Esophagus squamous epithelium (tissue), 5 donors: ENCODE results near the gene DPP4. TPM values are rescaled to one million over a fixed set of nuclear protein-coding genes. Genes with fewer than 3 reads are reported as not detected.

ENCODE experiments used
- DNase-seq: peaks from one replicate; lab custom pipeline; 2025; lab: John Stamatoyannopoulos, UW
- H3K27ac ChIP-seq, 4 donors: fragments of 200-600 bp; sonication (generic); one replicate each; pipeline ENCODE4 v1.5.1; 2016 to 2019; ENCODE audit warnings: mild to moderate bottlenecking in 1 of 4
- H3K27me3 ChIP-seq, 4 donors: fragments of 200-600 bp; sonication (generic); 1 replicate in 3 of 4; 2 replicates in 1 of 4; pipeline versions ENCODE4 v1.5.1 to v1.6.0; 2017 to 2021; ENCODE audit warnings: antibody characterized with exemption in 1 of 4
- H3K36me3 ChIP-seq, 3 donors: fragments of 200-600 bp; sonication (generic); one replicate each; pipeline ENCODE4 v1.5.1; 2016 to 2019
- H3K4me1 ChIP-seq, 3 donors: fragments of 200-600 bp; sonication (generic); one replicate each; pipeline ENCODE4 v1.5.1; 2017 to 2019
- H3K4me3 ChIP-seq, 4 donors: fragments of 200-600 bp; sonication (generic); 1 replicate in 3 of 4; 2 replicates in 1 of 4; pipeline ENCODE4 v1.5.1; 2016 to 2019; ENCODE audit warnings: mild to moderate bottlenecking in 2 of 4, moderate library complexity in 1 of 4
- H3K9me3 ChIP-seq, 3 donors: fragments of 200-600 bp; sonication (generic); one replicate each; pipeline ENCODE4 v1.5.1; 2016 to 2019
- POLR2A ChIP-seq, 4 donors: fragments of 450-650 bp; IDR thresholded peaks; one replicate each; pipeline ENCODE4 v1.6.1; 2017; ENCODE audit warnings: antibody characterized with exemption in 4 of 4, mild to moderate bottlenecking in 4 of 4, moderate library complexity in 3 of 4
- WGBS, 2 donors: methylation state at CpG; one replicate each; pipeline ENCODE4 v1.1.5; 2018; 5-methylcytosine and 5-hydroxymethylcytosine counted together
- intact Hi-C: fragments of 100-400 bp; cut with DNase I; formaldehyde crosslinking; loops from one replicate; pipeline ENCODE4 v1.15.0; 2022
- small RNA-seq, 4 donors: library from RNA; depleted of rRNA; stranded (forward); fragments of <200 nt; gene quantifications; one replicate each; pipeline ENCODE3, GENCODE V24; 2016
- total RNA-seq, 4 donors: library from RNA; depleted of rRNA; stranded (reverse); fragments of >200 nt; gene quantifications; one replicate each; pipeline ENCODE4 v1.1.0, GENCODE V29; 2016
- TF ChIP-seq, protein P1 (sequence below), 6 experiments: fragments of 450-650 bp in 4 of 6; fragments of 200-600 bp in 2 of 6; sonication (generic) in 2 of 6; IDR thresholded peaks; one replicate each; pipeline ENCODE4 v1.5.1; 2016 to 2019; ENCODE audit warnings: antibody characterized with exemption in 6 of 6, mild to moderate bottlenecking in 4 of 6, moderate library complexity in 4 of 6
- donor health status: DM: yes; HTN: yes; CAD: no.

DPP4 gene
- total RNA-seq, 4 donors from 2014 or later = 0.97 to 3.1 (median 3.0) TPM; not detected in 1

- TF ChIP-seq POLR2A (IDR thresholded peaks at IDR 0.05) = no peak
- TF ChIP-seq, protein P1, sequence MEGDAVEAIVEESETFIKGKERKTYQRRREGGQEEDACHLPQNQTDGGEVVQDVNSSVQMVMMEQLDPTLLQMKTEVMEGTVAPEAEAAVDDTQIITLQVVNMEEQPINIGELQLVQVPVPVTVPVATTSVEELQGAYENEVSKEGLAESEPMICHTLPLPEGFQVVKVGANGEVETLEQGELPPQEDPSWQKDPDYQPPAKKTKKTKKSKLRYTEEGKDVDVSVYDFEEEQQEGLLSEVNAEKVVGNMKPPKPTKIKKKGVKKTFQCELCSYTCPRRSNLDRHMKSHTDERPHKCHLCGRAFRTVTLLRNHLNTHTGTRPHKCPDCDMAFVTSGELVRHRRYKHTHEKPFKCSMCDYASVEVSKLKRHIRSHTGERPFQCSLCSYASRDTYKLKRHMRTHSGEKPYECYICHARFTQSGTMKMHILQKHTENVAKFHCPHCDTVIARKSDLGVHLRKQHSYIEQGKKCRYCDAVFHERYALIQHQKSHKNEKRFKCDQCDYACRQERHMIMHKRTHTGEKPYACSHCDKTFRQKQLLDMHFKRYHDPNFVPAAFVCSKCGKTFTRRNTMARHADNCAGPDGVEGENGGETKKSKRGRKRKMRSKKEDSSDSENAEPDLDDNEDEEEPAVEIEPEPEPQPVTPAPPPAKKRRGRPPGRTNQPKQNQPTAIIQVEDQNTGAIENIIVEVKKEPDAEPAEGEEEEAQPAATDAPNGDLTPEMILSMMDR (IDR thresholded peaks at IDR 0.05) = peak in 4 of 6 experiments; percentile 12 to 49 (median 30)
- Histone ChIP-seq H3K9me3 (no peaks in the 10 kb centered on the region), H3K4me1 (no peaks in the 10 kb centered on the region), H3K4me3 (no peak overlapping the region), H3K27ac (no peak overlapping the region), H3K36me3 (no peaks in the 10 kb centered on the region), H3K27me3 (no peaks in the 10 kb centered on the region)
- no peak for DNase-seq
- 9 to 10% methylated on average over 3 of the region's 3 CpGs for WGBS, 2 donors
- intact Hi-C loops = no loop called here
Measured at GRCh38 chr2:161946489-161947107, 127.4 kb downstream of the DPP4 start.

GRCh38 chr2:161943011-161943410 is 131.0 kb downstream of the DPP4 start:
- H3K27ac ChIP-seq = no peak overlapping the region
- no peak for TF ChIP-seq POLR2A (IDR thresholded peaks at IDR 0.05)
- TF ChIP-seq, protein P1 (IDR thresholded peaks at IDR 0.05) = no peak
- H3K36me3 ChIP-seq = no peaks in the 10 kb centered on the region
- DNase-seq = no peak
- 55 to 68% methylated on average over 2 of the region's 2 CpGs for WGBS, 2 donors
- no peaks in the 10 kb centered on the region for H3K4me1 ChIP-seq
- no peak overlapping the region for H3K4me3 ChIP-seq
- H3K27me3 ChIP-seq = no peaks in the 10 kb centered on the region
- intact Hi-C loops = no loop called here
- no peaks in the 10 kb centered on the region for H3K9me3 ChIP-seq

Small RNA genes lying within 50 kb of the gene (small RNA-seq; reads per million reads assigned to genes)
- gene TIMM8AP1 = 0 reads per million in 4 donors

Other genes with a start within 250 kb of the DPP4 start
- gene GCG, start 78.0 kb upstream of the DPP4 start, total RNA-seq = not detected
- 1 to 10 TPM in 3 of 4 donors, under 1 TPM in 1; 0.91 to 6.5 (median 2.1) TPM for gene FAP, start 169.2 kb upstream of the DPP4 start, total RNA-seq
- 10 to 100 TPM in 2 of 4 donors, 1 to 10 TPM in 2; 8.2 to 17.4 (median 10.8) TPM for gene IFIH1, start 244.5 kb upstream of the DPP4 start, total RNA-seq